GM19452 (cell line): Measurements from ENCODE around the gene SPAST.
"Not testable (repeated sequence)": the region's sequence is repeated elsewhere in the genome, so short reads cannot be mapped to it uniquely, and the experiment has no call there.

Experiments used
- ATAC-seq: cut with Tn5 transposase; IDR thresholded peaks from one replicate; pipeline ENCODE4 v1.9.1; 2021; ENCODE audit not compliant: unreplicated experiment

The SPAST gene

DNA sequence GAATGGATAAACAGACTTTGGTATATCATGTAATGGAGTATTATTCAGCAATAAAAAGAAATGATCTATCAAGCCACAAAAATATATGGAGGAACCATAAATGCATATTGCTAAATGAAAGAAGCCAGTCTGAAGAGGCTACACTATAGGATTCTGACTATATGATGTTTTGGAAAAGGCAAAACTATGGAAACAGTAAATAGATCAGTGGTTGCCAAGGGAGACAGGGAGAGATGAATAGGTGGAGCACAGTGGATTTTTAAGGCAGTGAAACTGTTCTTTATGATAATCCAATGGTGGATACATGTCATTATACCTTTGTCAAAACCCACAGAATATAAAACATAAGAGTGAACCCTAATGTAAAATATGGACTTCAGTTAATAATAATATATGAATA, 61.3 kb downstream of the SPAST start:
- no peak for ATAC-seq

DNA sequence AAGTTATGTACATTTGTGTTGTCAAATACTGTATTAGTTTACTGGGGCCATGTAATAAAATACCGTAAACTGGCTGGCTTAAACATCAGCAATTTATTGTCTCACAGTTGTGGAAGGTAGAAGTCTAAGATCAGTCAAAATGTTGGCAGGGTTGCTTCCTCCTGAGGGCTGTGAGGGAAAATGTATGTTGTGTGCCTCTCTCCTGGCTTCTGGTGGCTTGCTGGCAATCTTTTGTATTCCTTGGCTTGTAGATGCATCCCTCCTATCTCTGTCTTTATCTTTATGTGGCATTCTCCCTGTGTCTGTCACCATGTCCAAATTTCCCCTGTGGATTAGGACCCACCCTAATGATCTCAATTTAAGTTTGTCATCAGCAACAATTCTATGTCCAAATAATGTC, 65.3 kb downstream of the SPAST start:
- no peak for ATAC-seq

DNA sequence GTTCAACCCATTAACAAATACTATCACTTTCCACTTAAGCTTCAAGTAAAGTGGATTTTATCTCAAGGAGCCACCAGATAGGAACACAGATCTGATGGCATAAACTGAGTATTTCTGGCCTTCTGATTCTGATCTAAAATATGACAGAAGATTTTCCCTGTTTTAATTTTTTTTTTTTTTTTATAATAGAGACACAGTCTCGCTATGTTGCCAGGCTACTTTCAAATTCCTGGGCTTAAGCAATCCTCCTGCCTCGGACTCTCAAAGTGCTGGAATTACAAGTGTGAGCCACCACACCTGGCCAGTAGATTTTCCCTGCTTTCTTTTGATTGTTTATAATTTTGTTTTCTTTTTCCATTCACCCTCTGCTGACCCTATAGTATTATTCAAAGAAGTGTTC, 65.7 kb downstream of the SPAST start:
- ATAC-seq: no peak

DNA sequence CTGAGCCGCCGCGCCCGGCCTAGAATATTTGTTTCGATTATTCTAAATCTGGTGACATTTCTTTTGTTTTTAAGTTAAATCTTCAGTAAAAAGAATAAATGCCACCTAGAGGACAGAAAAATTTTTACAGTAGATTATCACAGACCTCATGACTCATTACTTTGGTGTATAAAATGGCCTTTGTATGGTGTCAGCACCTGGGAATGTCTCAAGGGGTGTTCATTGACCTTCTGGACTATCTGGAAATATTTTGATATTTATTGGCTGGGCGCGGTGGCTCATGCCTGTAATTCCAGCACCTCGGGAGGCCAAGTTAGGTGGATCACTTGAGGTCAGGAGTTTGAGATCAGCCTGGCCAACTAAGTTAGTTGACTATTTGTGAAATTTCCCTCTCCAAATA, 72.1 kb downstream of the SPAST start:
- no peak for ATAC-seq

DNA sequence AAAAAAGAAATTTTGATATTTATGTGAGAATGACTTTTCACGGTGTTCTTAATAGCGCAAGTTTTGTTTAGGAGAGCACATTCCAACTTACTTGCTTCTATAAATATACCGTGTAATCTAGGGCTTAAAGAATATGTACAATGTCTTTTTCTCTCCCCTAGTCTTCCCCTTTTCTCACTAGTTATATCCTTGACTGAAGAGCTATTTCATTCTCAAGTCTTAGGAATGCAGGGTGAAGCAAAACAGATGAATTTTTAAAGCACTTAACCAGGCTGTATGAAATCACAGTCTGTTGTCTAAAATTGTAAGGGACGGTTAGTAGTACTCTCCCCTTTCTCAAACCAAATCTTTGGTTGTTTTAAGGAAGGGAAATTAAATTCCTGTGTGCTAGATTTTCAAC, 72.7 kb downstream of the SPAST start:
- no peak for ATAC-seq

DNA sequence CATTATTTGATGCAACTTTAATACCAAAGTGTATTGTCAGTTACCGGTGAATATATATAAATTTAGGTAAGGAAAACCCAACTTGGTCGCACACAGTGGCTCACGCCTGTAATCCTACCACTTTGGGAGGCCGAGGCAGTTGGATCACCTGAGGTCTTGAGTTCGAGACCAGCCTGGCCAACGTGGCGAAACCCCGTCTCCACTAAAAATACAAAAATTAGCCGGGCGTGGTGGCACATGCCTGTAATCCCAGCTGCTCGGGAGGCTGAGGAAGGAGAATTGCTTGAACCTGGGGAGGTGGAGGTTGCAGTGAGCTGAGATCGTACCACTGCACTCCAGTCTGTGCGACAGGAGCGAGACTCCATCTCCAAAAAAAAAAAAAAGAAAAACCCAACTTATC, 88.2 kb downstream of the SPAST start:
- not testable (repeated sequence) for ATAC-seq

DNA sequence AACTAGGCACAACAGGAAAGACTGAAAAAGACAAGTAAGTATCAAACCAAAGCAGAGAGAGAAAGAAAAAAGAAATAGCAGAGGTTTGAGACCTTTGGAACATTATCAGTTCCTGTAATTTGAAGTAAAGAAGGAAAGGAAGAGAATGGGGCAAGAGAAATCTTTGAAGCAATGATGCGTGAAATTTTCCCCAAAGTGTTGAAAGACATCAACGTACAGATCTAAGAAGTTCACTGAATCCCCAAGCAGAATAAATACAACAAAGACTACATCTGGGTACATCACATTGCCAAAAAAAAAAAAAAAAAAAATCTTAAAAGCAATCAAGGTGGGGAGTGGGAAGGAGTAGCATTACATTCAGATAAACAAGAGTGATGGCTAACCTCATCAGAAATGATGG, 96.3 kb downstream of the SPAST start:
- ATAC-seq: no peak

GRCh38 chr2:32161296-32161695, 97.9 kb downstream of the SPAST start:
- ATAC-seq: no peak

GRCh38 chr2:32164254-32164653, 100.9 kb downstream of the SPAST start:
- ATAC-seq: not testable (repeated sequence)

- ATAC-seq: not testable (repeated sequence)
These were observed 101.6 kb downstream of the SPAST start for GRCh38 chr2:32165027-32165347.

DNA sequence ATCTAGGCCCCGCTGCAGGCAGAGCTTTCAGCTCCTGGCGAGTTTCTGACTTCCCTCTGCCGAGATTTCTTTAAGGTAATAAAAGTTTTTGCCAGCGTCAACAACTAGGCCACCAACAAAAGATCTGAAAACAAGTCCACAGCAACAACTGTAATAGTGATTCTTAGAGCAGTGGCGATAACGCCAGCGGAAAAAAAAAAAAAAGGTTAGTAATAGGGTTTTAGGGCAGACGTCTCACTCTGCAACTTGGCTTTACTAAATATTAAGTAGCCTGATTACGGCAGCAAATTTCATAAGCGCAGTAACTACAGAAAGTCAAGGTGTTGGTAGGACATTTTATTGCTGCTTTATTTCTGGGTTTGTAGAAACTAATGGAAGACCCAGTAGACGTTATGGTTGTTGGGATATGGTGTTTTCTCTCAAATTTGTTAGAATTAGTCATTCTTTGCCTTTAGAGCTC, 102.8 kb downstream of the SPAST start:
- no peak for ATAC-seq

- peak; percentile 39 for ATAC-seq
These were observed 105.2 kb downstream of the SPAST start for GRCh38 chr2:32168513-32168912.

- no peak for ATAC-seq
These were observed 109.5 kb downstream of the SPAST start for GRCh38 chr2:32172870-32173269.

DNA sequence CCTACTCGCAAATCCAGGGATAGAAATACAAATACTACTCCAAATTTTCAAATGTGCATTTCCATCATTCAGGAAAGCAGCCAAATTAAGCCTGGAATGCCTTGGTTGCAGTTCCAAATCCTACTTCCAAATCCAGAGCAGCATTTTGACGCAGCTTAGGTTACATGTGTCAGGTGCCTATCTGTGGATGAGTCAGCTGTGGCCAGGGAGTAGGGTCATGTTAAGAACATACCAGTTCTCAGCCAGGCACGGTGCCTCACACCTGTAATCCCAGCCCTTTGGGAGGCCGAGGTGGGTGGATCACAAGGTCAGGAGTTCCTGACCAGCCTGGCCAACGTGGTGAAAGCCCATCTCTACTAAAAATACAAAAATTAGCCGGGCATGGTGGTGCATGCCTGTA, 119.3 kb downstream of the SPAST start:
- ATAC-seq: no peak

DNA sequence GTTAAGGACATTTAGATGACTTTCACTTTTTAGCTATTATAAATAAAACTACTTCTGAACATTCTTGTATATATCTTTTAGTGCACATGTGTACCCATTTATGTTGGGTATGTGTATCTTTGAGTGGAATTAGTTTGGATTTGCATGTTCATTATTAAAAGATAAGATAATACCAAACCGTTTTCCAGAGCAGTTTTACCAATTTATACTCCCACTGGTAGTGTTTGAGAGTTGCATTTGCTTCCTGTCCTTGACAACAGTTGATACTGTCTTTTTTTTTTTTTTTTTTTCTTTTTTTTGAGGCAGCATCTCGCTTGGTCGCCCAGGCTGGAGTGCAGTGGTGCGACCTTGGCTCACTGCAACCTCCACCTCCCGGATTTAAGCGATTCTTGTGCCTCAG, 125.7 kb downstream of the SPAST start:
- ATAC-seq: no peak

DNA sequence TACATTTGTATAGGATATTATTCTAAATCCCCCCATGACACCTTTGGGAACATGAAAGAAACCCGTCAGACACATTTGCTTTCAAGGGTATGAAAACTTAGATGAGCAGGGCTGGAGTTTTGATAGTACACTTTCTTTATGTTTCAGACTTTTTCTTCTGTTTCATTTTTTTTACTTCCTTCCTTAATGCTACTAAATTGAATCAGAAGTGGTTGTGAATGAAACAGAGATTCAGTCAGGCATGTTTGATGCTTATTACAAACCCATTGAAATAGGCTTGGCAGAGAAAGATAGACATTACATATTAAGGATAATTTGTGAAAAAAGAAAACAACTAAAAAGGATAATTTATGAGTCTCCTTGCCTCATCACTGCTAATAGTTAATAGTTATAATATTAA, 129.1 kb downstream of the SPAST start:
- no peak for ATAC-seq

DNA sequence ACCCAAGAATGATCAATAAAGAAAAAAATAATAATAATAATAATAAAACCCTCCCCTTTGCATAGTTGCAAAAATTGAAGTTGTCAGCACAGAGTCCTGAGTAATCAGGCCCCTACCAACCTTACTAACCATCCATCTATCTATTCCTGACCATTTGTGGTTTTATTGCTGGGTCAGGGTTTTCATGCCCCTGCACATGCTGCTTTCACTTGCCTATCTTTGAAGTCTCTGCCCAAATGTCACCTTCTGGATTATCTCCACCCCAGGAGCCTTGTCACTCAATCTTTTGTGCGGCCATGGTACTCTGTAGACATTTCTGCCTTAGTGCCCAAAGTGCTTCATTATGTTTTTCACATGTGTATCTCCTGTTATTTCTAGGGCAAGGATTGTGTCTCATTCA, 137.5 kb downstream of the SPAST start:
- ATAC-seq: no peak

DNA sequence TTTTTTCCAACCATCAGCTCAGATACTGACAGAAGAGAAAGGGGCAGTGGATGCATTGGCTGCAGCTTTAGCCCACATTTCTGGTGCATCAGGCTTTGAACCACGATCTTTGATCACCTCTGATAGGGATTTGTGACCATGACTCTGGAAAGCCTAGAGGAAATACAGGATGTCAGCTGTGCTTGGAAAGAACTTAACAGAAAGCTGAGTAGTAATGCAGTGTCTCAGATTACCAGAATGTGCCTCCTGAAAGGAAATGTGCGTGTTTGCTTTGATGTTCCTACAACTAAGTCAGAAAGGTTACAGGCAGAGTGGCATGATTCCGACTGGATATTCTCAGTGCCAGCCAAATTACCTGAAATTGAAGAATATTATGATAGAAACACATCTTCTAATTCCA, 140.1 kb downstream of the SPAST start:
- not testable (repeated sequence) for ATAC-seq
